Measurements from ENCODE around the gene ENTPD2. TPM values are rescaled to one million over a fixed set of nuclear protein-coding genes. Genes with fewer than 3 reads are reported as not detected.

Gene ENTPD2
- total and polyA plus RNA-seq, 10 of the 15 experiments (the other 5 are each of a cell fraction or from before 2014, with no cell fraction given), result 0.15 to 1.8 (median 0.65) TPM; not detected in 2

GRCh38 chr9:137040568-137040967, 13.3 kb downstream of the ENTPD2 start (continued):
- TF ChIP-seq CUX1 (IDR thresholded peaks at IDR 0.05; ENCODE audit: insufficient replicate concordance, low read depth, low read length), result no peak

- CTCF ChIA-PET, result interaction anchor here (1.0 to 2.2 kb wide), 2 partner anchors 10 to 91 kb away, joined by 3 to 9 read pairs; no protein-coding TSS in a partner anchor
- no peak overlapping the region for H3K4me2 ChIP-seq (ENCODE audit: control insufficient read depth, insufficient read depth)
- H3K4me3 ChIP-seq, result no peak overlapping the region
- H3K27ac ChIP-seq (ENCODE audit: control insufficient read depth, insufficient read depth), result no peak overlapping the region
- no peaks in the 10 kb centered on the region for H4K20me1 ChIP-seq (ENCODE audit: control insufficient read depth, insufficient read depth)
- H3K9ac ChIP-seq (ENCODE audit: control insufficient read depth, insufficient read depth, low read length), result no peak overlapping the region
- H3K36me3 ChIP-seq (ENCODE audit: control insufficient read depth in 2 of 2, insufficient read depth in 2 of 2, low read length in 1 of 2), result no peaks in the 10 kb centered on the region
- intact Hi-C loops (cut with micrococcal nuclease; ENCODE audit: unreplicated experiment) (loop anchor here (5.0 to 10.0 kb wide), 2 partner anchors 185 to 192 kb away; partner anchors contain the start of genes CYSRT1, PHPT1, RNF208 and RNF224), in situ Hi-C loops (cut with MboI) (loop anchor here (5.0 kb wide), 2 partner anchors 92 to 242 kb away; partner anchors contain the start of genes C8G and CCDC183)
- BruUV-seq (replicated peaks), result no TSS peak
- H3K79me2 ChIP-seq (ENCODE audit: control insufficient read depth, insufficient read depth, low read length), result no peaks in the 10 kb centered on the region
- no peaks in the 10 kb centered on the region for H3K9me3 ChIP-seq (replicated peaks; ENCODE audit: control insufficient read depth, insufficient read depth, low read length)
- ATAC-seq (no peak), DNase-seq (ENCODE audit: low read depth, low spot score) (no peak), FAIRE-seq (no peak)
- SMC1A ChIA-PET (ENCODE audit: uncharacterized antibody, unreplicated experiment), result no interaction called here
- TF ChIP-seq LARP7 (IDR thresholded peaks at IDR 0.05) (no peak), NBN (IDR thresholded peaks at IDR 0.05) (no peak), CHD4 (IDR thresholded peaks at IDR 0.05) (no peak)
- 59% methylated on average over 27 of the region's 32 CpGs for WGBS (ENCODE audit: insufficient coverage, insufficient replicate concordance, low lambda C conversion rate, missing lambda C conversion rate)
- H3K27me3 ChIP-seq (replicated peaks in 1 of 2; ENCODE audit: control insufficient read depth in 2 of 2, insufficient read depth in 2 of 2, low read length in 1 of 2), result peaks cover 2 to 8% of the 10 kb centered on the region in 2 experiments; a peak in 3 of 4 replicates
- POLR2A ChIA-PET, result no interaction called here
- H3K4me1 ChIP-seq (ENCODE audit: control insufficient read depth, insufficient read depth, low read length), result peaks cover 4% of the 10 kb centered on the region
- H2AFZ ChIP-seq (ENCODE audit: control insufficient read depth, low read depth, low read length), result no peak overlapping the region
- RAD21 ChIA-PET (ENCODE audit: unreplicated experiment), result interaction anchor here (1.8 kb wide), 1 partner anchor 92 kb away, joined by 6 read pairs; no protein-coding TSS in a partner anchor
Measured at GRCh38 chr9:137039611-137040366, 14.1 kb downstream of the ENTPD2 start.
